Skeletal muscle satellite cell (primary cell): ENCODE measurements around the gene BICC1. TPM values are rescaled to one million over a fixed set of nuclear protein-coding genes. Genes with fewer than 3 reads are reported as not detected.

Experiments used
- H3K27me3 ChIP-seq: 2 replicates; pipeline ENCODE4 v1.7.0; 2013; ENCODE audit warnings: low read length; ENCODE audit not compliant: control insufficient read depth, insufficient read depth
- H3K36me3 ChIP-seq: 2 replicates; pipeline ENCODE4 v1.7.0; 2013; ENCODE audit warnings: mild to moderate bottlenecking, control low read depth, low read length; ENCODE audit not compliant: insufficient read depth
- H3K4me1 ChIP-seq: 2 replicates; pipeline ENCODE4 v1.7.0; 2013; ENCODE audit warnings: low read length; ENCODE audit not compliant: control insufficient read depth, insufficient read depth
- H3K4me2 ChIP-seq: 2 replicates; pipeline ENCODE4 v1.7.0; 2013; ENCODE audit warnings: mild to moderate bottlenecking, low read length
- H3K4me3 ChIP-seq: 2 replicates; pipeline ENCODE4 v1.7.0; 2013; ENCODE audit warnings: low read length
- H3K9ac ChIP-seq: 2 replicates; pipeline ENCODE4 v1.7.0; 2013; ENCODE audit warnings: mild to moderate bottlenecking, low read depth, low read length, moderate library complexity
- H3K9me3 ChIP-seq: replicated peaks from 2 replicates; pipeline ENCODE4 v1.7.0; 2013; ENCODE audit warnings: mild to moderate bottlenecking, control low read depth, low read length
- total RNA-seq: library from RNA; depleted of rRNA; stranded (reverse); fragments of >200 nt; gene quantifications from 2 replicates; pipeline ENCODE4 v1.2.3, GENCODE V29; 2012; rRNA removed

Gene BICC1
- total RNA-seq = 27.5 and 31.2 TPM in 2 replicates

- Histone ChIP-seq H3K36me3 (no peaks in the 10 kb centered on the region), H3K4me2 (peak within 1 kb of the TSS; percentile 91), H3K4me3 (peak within 1 kb of the TSS; percentile 88), H3K27me3 (no peaks in the 10 kb centered on the region), H3K4me1 (peaks cover 29% of the 10 kb centered on the region), H3K9me3 (no peaks in the 10 kb centered on the region), H3K9ac (peak within 1 kb of the TSS; percentile 89)
Measured at GRCh38 chr10:58512491-58513187, at the start of gene BICC1. BICC1 (plus strand) TSS chr10:58512872; CDS start chr10:58513144, 272 bp downstream.

- Histone ChIP-seq H3K27me3 (no peaks in the 10 kb centered on the region), H3K4me1 (no peaks in the 10 kb centered on the region), H3K9me3 (no peaks in the 10 kb centered on the region), H3K9ac (no peak overlapping the region), H3K4me2 (no peak overlapping the region), H3K36me3 (no peaks in the 10 kb centered on the region), H3K4me3 (no peak overlapping the region)
Measured at GRCh38 chr10:58464956-58465355, 47.7 kb upstream of the BICC1 start.

GRCh38 chr10:58465629-58466028 lies 47.0 kb upstream of the BICC1 start:
- no peak overlapping the region for H3K9ac ChIP-seq
- H3K4me3 ChIP-seq = no peak overlapping the region
- no peak overlapping the region for H3K4me2 ChIP-seq
- H3K9me3 ChIP-seq = no peaks in the 10 kb centered on the region
- no peaks in the 10 kb centered on the region for H3K4me1 ChIP-seq
- H3K27me3 ChIP-seq = no peaks in the 10 kb centered on the region
- no peaks in the 10 kb centered on the region for H3K36me3 ChIP-seq

GRCh38 chr10:58467931-58468635 lies 44.6 kb upstream of the BICC1 start:
- Histone ChIP-seq H3K9ac (no peak overlapping the region), H3K4me3 (no peak overlapping the region), H3K4me2 (no peak overlapping the region), H3K36me3 (no peaks in the 10 kb centered on the region), H3K9me3 (no peaks in the 10 kb centered on the region), H3K4me1 (no peaks in the 10 kb centered on the region), H3K27me3 (no peaks in the 10 kb centered on the region)

- H3K9me3 ChIP-seq = no peaks in the 10 kb centered on the region
Measured at GRCh38 chr10:58473976-58474375, 38.7 kb upstream of the BICC1 start.

GRCh38 chr10:58475322-58476277 lies 37.1 kb upstream of the BICC1 start:
- Histone ChIP-seq H3K36me3 (no peaks in the 10 kb centered on the region), H3K4me3 (peak overlapping the region; percentile 56), H3K9me3 (no peaks in the 10 kb centered on the region), H3K4me1 (peaks cover 38% of the 10 kb centered on the region), H3K27me3 (no peaks in the 10 kb centered on the region), H3K4me2 (peak overlapping the region; percentile 82), H3K9ac (peak overlapping the region; percentile 76)

More at GRCh38 chr10:58473976-58474375, 38.7 kb upstream of the BICC1 start:
- H3K4me3 ChIP-seq = no peak overlapping the region
- no peak overlapping the region for H3K4me2 ChIP-seq
- H3K9ac ChIP-seq = no peak overlapping the region
- H3K27me3 ChIP-seq = no peaks in the 10 kb centered on the region
- no peaks in the 10 kb centered on the region for H3K36me3 ChIP-seq
- H3K4me1 ChIP-seq = peaks cover 38% of the 10 kb centered on the region

GRCh38 chr10:58477122-58477521 lies 35.5 kb upstream of the BICC1 start:
- Histone ChIP-seq H3K9me3 (no peaks in the 10 kb centered on the region), H3K27me3 (no peaks in the 10 kb centered on the region), H3K9ac (peak overlapping the region; percentile 4), H3K4me1 (peaks cover 38% of the 10 kb centered on the region), H3K4me2 (no peak overlapping the region), H3K36me3 (no peaks in the 10 kb centered on the region), H3K4me3 (no peak overlapping the region)

- no peaks in the 10 kb centered on the region for H3K9me3 ChIP-seq
- no peak overlapping the region for H3K9ac ChIP-seq
- no peaks in the 10 kb centered on the region for H3K27me3 ChIP-seq
- H3K4me1 ChIP-seq = peaks cover 38% of the 10 kb centered on the region
- no peak overlapping the region for H3K4me2 ChIP-seq
- H3K36me3 ChIP-seq = no peaks in the 10 kb centered on the region
- H3K4me3 ChIP-seq = no peak overlapping the region
Measured at GRCh38 chr10:58477902-58478301, 34.8 kb upstream of the BICC1 start.

- Histone ChIP-seq H3K4me1 (peaks cover 35% of the 10 kb centered on the region), H3K9ac (no peak overlapping the region), H3K27me3 (no peaks in the 10 kb centered on the region), H3K4me2 (no peak overlapping the region), H3K9me3 (no peaks in the 10 kb centered on the region), H3K36me3 (no peaks in the 10 kb centered on the region), H3K4me3 (no peak overlapping the region)
Measured at GRCh38 chr10:58479045-58479444, 33.6 kb upstream of the BICC1 start.

- Histone ChIP-seq H3K4me2 (no peak overlapping the region), H3K27me3 (no peaks in the 10 kb centered on the region), H3K4me3 (no peak overlapping the region), H3K9me3 (no peaks in the 10 kb centered on the region), H3K36me3 (no peaks in the 10 kb centered on the region), H3K4me1 (peaks cover 24% of the 10 kb centered on the region), H3K9ac (no peak overlapping the region)
Measured at GRCh38 chr10:58480321-58480720, 32.4 kb upstream of the BICC1 start.

GRCh38 chr10:58481569-58482109 lies 31.0 kb upstream of the BICC1 start:
- Histone ChIP-seq H3K27me3 (no peaks in the 10 kb centered on the region), H3K4me1 (peaks cover 21% of the 10 kb centered on the region)

More at GRCh38 chr10:58481569-58482109, 31.0 kb upstream of the BICC1 start:
- Histone ChIP-seq H3K9ac (no peak overlapping the region), H3K36me3 (no peaks in the 10 kb centered on the region), H3K4me3 (no peak overlapping the region), H3K9me3 (no peaks in the 10 kb centered on the region), H3K4me2 (no peak overlapping the region)
